ENCODE measurements around the gene ZNF561. TPM values are rescaled to one million over a fixed set of nuclear protein-coding genes. Genes with fewer than 3 reads are reported as not detected.

ZNF561 gene
- total RNA-seq, 2 donors from 2014 or later, result 24.1 to 46.6 TPM

DNA sequence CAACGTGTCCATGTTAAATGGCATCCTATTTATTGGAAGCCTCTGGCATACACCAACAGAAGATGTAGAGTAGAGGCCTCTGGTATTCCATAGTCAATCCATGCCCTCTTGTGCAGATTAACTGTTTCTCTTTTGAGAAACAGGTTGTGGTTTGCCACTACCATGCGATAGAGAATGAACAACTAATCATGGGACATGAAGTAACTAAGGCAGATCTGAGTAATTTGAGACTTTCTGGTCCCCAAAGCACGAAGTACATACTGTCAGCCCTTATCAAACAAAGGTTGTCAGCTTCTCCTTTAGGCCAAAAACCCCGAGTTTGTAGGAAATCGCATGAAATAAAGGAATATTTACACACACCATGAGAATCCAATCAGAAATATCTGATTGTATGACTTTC, 40.3 kb downstream of the ZNF561 start:
- TF ChIP-seq, protein P1, sequence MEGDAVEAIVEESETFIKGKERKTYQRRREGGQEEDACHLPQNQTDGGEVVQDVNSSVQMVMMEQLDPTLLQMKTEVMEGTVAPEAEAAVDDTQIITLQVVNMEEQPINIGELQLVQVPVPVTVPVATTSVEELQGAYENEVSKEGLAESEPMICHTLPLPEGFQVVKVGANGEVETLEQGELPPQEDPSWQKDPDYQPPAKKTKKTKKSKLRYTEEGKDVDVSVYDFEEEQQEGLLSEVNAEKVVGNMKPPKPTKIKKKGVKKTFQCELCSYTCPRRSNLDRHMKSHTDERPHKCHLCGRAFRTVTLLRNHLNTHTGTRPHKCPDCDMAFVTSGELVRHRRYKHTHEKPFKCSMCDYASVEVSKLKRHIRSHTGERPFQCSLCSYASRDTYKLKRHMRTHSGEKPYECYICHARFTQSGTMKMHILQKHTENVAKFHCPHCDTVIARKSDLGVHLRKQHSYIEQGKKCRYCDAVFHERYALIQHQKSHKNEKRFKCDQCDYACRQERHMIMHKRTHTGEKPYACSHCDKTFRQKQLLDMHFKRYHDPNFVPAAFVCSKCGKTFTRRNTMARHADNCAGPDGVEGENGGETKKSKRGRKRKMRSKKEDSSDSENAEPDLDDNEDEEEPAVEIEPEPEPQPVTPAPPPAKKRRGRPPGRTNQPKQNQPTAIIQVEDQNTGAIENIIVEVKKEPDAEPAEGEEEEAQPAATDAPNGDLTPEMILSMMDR (IDR thresholded peaks at IDR 0.05), result no peak

DNA sequence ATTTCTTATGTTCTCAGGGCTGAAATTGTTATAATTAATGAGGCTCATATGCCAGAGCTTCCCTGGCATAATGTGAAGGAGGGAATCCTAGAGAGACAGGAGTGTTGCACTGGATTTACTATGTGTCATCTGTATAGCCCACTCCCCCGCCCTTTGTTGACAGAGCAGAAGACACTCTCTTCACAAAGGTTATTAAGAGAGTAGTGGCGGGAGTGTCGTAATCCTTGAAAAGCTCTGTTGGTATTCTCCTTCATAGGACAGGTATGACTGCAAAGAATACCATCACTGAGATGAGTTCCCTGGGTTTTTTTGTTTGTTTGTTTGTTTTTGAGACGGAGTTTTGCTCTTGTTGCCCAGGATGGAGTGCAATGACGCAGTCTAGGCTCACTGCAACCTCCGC, 50.8 kb downstream of the ZNF561 start:
- H3K4me1 ChIP-seq (ENCODE audit: control insufficient read depth in 1 of 2, low read depth in 2 of 2), result no peaks in the 10 kb centered on the region
- TF ChIP-seq, protein P1 (IDR thresholded peaks at IDR 0.05), result no peak
- peaks cover 98% of the 10 kb centered on the region for H3K9me3 ChIP-seq
- peaks cover 46% of the 10 kb centered on the region for H3K36me3 ChIP-seq
- no peak for DNase-seq (ENCODE audit: low spot score)
- peak overlapping the region; percentile 8 for H3K4me3 ChIP-seq
- ATAC-seq (ENCODE audit: insufficient number of reproducible peaks, low FRiP score, low read depth), result no peak
- no peaks in the 10 kb centered on the region for H3K27me3 ChIP-seq (replicated peaks; ENCODE audit: insufficient read depth)
- no peak overlapping the region for H3K27ac ChIP-seq

More for the DNA sequence above, 40.3 kb downstream of the ZNF561 start:
- Histone ChIP-seq H3K9me3 (peaks cover 41% of the 10 kb centered on the region), H3K27ac (no peak overlapping the region), H3K4me1 (ENCODE audit: control insufficient read depth in 1 of 2, low read depth in 2 of 2) (peaks cover 9 to 16% of the 10 kb centered on the region in 2 donors), H3K27me3 (replicated peaks; ENCODE audit: insufficient read depth) (no peaks in the 10 kb centered on the region), H3K4me3 (no peak overlapping the region), H3K36me3 (peaks cover 6% of the 10 kb centered on the region)
- no peak for ATAC-seq (ENCODE audit: insufficient number of reproducible peaks, low FRiP score, low read depth)
- DNase-seq (ENCODE audit: low spot score), result no peak

DNA sequence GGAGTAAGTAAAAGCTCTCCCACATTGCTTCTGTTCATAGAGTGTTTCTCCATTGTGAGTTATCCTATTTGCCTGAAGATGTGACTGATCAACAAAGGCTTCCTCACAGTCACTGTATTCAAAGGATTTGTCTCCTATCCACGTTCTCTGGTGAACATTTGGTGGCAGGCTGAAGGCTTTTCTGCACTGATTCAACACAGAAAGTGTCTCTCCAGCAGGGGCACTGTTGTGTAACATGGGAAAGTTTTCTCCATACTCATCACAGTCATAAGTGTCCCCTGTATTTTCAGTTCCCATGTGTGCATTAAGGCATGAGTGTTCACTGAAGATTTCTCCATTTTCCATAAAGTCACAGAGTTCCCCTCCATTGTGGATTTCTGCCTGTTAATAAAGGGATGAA, 54.3 kb downstream of the ZNF561 start:
- H3K4me3 ChIP-seq, result no peak overlapping the region
- H3K36me3 ChIP-seq, result peaks cover 59% of the 10 kb centered on the region
- H3K9me3 ChIP-seq, result peaks cover 99% of the 10 kb centered on the region

GRCh38 chr19:9565900-9566705, 54.9 kb downstream of the ZNF561 start:
- Histone ChIP-seq H3K27ac (no peak overlapping the region), H3K36me3 (peaks cover 65% of the 10 kb centered on the region), H3K4me3 (no peak overlapping the region), H3K4me1 (ENCODE audit: control insufficient read depth in 1 of 2, low read depth in 2 of 2) (no peaks in the 10 kb centered on the region), H3K9me3 (peaks cover 99% of the 10 kb centered on the region), H3K27me3 (replicated peaks; ENCODE audit: insufficient read depth) (no peaks in the 10 kb centered on the region)
- TF ChIP-seq, protein P1 (IDR thresholded peaks at IDR 0.05), result no peak
- ATAC-seq (ENCODE audit: insufficient number of reproducible peaks, low FRiP score, low read depth) (no peak), DNase-seq (ENCODE audit: low spot score) (no peak)

More for the DNA sequence above, 54.3 kb downstream of the ZNF561 start:
- DNase-seq (ENCODE audit: low spot score) (no peak), ATAC-seq (ENCODE audit: insufficient number of reproducible peaks, low FRiP score, low read depth) (no peak)
- no peaks in the 10 kb centered on the region for H3K27me3 ChIP-seq (replicated peaks; ENCODE audit: insufficient read depth)
- TF ChIP-seq, protein P1 (IDR thresholded peaks at IDR 0.05), result no peak
- H3K27ac ChIP-seq, result no peak overlapping the region
- no peaks in the 10 kb centered on the region for H3K4me1 ChIP-seq (ENCODE audit: control insufficient read depth in 1 of 2, low read depth in 2 of 2)

Other genes with a start within 250 kb of the ZNF561 start
- gene ZNF266, start 185.7 kb downstream of the ZNF561 start, total RNA-seq, result 10 to 100 TPM; 28.2 to 30.1 TPM
- not detected for gene ZNF560, start 122.6 kb downstream of the ZNF561 start, total RNA-seq
- 10 to 100 TPM; 10.6 to 17.9 TPM for gene ZNF426, start 82.6 kb downstream of the ZNF561 start, total RNA-seq
- 10 to 100 TPM; 16.1 to 48.6 TPM for gene ZNF121, start 36.7 kb downstream of the ZNF561 start, total RNA-seq
- gene ZNF562, start 53.9 kb upstream of the ZNF561 start, total RNA-seq, result 10 to 100 TPM; 13.3 to 35.6 TPM
- 10 to 100 TPM; 44.0 to 54.6 TPM for gene ZNF846, start 147.5 kb upstream of the ZNF561 start, total RNA-seq
- gene FBXL12, start 197.8 kb upstream of the ZNF561 start, total RNA-seq, result 10 to 100 TPM; 28.9 to 64.8 TPM
- gene UBL5, start 206.7 kb upstream of the ZNF561 start, total RNA-seq, result 100 to 1,000 TPM; 210 to 414 TPM
- 10 to 100 TPM; 76.5 to 79.4 TPM for gene PIN1, start 214.1 kb upstream of the ZNF561 start, total RNA-seq

All from thoracic aorta (tissue), 2 donors.